Hypothalamus (tissue), 51 donors: ENCODE results near the gene ADGRF5.

Source experiments
- DNase-seq, 51 donors: peaks; one replicate each; lab custom pipeline; 2025; lab: John Stamatoyannopoulos, UW

Gene ADGRF5

DNA sequence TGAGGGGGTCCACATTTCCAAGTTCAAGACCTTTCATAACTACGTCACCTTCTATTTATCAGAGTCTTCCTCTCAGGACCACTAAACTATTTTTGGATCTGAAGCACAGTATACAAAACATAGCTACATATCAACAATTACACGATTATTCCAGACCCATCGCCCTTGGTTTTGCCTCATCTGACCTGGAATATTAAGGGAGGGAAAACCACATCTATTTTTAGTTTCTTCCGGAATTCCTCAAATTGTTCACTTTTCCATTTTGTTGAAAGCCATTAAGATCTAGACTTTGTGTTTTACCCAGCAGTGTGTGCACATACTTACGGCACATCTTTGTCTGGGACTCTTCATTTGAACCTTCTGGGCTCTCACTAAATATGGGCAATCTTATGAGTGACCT lies 12.0 kb upstream of the ADGRF5 start:
- no peak for DNase-seq

DNA sequence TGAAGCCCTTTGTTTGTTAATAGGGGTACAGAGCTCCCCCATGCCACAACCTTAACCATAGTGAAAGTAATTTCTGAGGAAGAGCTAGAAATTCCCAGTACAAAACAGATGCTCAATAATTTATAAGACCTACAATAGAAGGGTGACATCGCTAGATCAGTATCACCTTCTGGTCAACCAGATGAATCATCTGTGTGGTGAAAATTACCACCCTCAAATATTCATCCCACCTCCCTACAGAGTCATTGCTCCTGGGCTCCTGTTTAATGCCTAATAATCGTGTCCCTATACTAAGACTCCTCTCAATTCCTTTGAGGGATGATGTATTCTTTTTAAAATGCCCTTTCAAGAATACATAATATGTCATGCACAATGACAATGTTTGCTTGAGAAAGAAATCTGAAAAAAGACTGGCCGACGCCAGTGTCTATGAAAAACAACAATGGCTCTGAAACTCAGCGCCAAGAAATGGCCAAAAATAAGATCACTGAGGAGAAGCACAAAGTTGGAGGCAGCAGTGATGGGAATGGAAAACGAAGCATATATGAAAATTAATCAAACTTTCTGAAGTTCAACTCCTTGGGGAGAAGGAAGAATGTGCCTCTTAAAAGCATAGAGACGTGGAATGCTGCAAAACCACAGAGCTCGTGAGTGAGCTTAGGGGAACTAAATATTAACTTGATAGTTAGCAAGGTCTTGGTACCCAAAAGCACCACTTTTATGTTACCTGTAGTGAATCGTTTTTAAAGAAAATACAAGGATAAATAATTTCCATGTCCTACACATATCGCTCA lies 11.0 kb upstream of the ADGRF5 start:
- DNase-seq: no peak

DNA sequence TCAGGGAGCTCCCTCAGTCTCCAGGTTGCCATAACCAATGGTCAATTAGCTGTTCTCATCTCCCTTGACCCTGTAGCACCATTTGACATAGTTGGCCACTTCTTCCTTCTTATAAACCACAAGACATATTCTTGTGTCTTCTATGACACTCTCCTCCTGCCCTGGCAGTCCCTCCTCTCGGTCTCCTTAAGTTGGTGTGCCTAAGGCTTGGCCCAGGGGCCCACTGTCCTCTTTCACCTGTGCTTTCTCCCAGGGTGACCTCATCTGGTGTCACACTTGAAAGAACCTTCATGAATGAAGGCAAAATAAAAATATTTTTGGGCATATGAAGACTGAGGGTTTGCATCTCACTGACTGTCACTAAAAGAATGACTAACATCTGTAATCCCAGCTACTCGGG lies 9.7 kb upstream of the ADGRF5 start:
- DNase-seq: no peak

DNA sequence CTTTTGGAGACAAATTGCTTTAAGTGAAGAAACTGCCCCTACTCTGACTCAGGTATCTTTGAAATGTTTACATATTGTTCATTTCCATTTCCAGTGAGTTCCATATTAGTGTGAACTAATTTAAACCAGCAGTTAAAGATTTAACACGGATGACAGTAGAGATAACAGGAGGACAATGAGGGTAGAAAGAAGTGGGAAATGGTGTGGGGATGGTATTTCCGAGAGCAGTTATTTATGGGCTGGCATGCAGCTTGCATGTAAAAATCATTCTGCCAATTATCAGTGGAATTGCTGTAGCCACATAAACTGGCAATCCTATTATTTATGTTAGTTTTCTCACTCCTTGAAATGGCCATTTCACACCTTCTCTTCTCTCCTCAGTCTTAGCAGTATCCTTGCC lies 8.6 kb upstream of the ADGRF5 start:
- no peak for DNase-seq

DNA sequence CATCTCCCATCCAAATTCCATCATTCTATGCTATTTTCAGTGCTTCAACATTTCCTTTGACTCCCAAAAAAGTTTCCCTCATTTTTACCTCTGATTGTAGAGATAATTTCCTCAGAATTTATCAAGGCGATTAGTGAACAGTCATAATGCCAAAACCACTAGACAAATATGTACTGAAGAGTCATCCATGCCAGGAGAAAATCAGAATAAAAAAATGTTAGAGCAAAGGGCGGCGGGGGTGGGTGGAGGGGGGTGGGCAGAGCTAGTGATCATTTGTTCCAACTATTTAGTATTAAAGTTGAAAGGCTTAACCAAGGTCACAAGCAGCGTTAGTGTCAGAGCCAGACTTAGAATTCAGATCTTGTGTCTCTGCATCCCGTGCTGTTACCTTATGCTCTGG lies 5.3 kb upstream of the ADGRF5 start:
- no peak for DNase-seq

DNA sequence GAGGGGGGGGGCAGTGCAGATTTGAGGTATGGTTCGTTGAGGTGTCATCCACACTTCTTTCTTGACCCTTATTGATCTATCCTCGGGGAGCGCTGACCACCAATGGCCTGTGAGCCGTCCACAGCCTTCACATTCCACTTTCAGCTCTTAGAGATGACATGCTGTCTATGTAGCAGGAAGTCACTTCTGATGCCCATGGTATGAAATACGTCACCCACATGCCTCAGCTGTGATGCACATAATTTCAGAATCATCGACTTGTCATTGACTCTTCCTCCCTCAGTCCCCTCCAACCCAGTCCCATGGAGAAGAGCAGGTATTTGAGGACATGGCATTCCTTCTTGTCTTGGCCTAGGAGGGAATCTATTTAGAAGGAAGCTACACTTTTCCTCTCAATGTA lies 4.7 kb upstream of the ADGRF5 start:
- no peak for DNase-seq

DNA sequence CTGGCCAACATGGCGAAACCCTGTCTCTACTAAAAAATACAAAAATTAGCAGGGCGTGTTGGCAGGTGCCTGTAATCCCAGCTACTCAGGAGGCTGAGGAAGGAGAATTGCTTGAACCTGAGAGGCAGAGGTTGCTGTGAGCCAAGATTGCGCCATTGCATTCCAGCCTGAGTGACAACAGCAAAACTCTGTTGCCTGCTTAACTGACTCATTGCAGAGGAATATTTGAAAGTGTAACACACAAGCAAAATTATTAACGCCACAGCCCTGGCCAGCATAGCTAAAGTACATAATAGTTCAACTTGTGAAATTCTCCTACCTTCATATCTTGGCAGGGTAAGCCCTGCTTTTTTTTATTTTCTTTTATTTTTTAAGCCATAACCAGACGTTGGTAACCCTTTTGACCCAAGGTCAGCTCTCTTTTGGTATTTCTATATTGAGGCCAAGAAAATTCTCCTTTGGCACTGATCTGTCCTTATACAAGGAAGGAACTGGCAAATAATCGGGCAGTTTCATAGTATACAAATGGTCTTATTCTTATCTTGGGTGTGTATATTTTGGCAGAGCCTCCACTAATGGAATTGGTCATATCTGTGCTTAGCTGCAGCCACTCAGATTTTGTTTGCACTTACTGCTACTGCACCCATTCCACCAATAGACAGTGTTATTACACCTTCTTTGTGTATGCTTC lies 4.0 kb upstream of the ADGRF5 start:
- no peak for DNase-seq

DNA sequence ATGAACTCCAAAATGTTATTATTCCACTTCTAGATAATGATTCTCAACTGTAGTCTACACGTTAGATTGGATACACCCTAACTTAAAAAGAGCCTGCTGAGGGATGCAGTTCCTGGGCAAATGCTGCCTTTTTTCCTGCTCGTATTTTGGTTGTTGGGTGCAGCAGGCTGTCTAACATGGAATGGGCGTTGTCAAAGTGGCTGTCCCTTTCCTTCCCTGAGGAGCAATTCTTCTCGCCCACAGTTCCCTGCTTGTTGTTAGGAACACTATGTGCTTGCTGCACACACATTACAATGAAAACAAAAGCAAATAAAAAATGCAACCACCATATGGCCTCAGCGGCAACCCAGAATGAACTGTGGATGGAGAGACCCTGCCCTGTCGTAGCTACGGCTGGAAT lies 1.7 kb upstream of the ADGRF5 start:
- DNase-seq: no peak

DNA sequence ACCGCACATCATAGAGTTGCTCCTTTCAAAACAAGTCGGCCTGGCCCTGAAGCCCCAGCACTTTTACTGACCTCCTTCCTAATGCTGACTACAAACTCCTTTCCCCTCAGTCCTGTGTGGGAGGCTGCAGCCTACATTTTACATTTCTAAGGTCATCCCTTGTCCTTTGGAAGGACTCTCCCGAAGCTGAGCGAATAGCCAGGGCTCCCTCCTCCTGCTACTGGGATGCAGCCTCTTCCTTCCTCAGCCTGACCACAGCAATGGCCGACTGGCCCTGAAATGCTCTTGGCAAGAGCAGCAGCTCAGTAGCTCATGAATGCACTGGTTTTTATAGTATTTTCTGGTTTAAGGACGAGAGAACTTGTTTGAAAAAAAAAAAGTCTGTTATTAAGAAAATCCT lies 679 bp downstream of the ADGRF5 start:
- DNase-seq: no peak

DNA sequence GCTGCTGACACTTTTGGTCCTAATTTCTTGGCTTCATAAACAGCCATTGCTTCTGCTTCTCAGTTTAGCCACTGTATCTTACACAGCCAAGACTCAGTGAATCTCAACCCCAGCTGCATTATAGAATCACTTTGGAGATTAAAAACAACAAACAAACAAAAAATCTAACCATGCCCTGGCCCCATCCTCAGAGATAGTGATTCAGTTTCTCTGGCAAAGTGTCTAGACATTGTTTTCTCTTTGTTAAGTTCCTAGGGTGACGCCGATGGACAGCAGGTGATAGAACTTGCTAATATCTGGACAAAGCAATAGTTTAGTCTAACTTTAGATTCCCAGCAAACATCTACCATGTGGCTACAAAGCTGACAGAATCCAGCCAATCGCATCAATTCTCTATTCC lies 2.9 kb downstream of the ADGRF5 start:
- no peak for DNase-seq

DNA sequence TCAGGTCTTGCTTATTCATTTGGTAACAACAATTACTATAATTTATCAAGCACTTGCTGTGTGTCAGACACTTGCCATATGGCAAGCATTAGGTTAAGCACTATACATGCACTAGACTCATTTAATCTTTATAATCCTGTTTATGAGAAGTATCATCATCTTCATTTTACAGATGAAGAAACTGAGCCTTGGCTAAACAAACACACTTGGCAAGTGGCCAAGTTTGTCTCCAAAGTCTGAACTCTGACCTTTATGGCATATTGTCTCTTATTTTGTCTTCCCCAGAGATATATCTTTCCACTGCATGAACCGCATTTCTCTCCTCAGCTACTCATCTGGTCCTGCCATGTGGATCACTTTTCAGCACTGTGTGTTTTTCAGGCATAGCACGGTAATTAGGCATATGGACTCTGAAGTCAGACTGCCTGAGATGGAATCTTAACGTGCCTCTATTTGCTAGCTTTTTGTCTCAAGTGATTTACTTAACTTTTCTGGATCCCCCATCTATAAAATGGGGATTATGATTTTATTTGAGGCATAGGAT lies 4.7 kb downstream of the ADGRF5 start:
- no peak for DNase-seq

DNA sequence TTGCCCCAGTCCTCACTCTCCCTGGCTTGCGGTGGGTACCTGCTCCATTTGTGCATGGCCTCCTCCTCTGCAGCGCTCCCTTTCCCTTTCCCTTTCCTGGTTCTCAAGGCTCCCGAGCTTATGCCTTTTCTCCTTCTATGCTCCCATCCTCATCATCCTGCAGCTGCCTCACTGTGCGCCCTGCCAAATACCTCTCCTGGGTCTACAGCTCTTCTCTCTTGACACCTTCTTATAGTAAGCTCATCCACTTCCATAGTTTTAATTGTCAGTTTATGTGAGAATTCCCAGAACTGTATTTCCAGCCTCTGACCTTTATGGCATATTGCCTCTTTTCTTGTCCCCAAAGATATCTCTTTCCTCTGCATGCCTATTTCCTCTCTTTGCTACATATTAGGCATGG lies 5.9 kb downstream of the ADGRF5 start:
- no peak for DNase-seq

DNA sequence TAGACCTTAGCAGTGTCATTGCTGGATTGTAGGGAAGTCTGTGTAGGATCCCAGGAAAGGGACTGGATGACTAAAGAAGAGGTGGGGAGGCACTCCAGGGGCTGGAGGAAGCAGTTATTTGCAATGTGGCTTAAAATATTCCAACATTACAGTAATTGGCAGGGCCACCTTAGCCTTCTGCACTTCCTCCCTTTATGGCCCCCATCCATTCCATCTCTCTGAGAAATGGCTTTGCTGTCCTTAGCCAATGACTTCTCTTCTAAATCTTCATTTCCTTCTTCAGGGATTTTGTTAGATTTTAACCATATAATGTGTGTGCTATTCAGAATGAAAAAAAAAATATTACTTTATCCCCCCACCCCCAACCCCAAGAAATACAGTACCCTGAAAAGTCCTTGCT lies 6.4 kb downstream of the ADGRF5 start:
- DNase-seq: no peak

DNA sequence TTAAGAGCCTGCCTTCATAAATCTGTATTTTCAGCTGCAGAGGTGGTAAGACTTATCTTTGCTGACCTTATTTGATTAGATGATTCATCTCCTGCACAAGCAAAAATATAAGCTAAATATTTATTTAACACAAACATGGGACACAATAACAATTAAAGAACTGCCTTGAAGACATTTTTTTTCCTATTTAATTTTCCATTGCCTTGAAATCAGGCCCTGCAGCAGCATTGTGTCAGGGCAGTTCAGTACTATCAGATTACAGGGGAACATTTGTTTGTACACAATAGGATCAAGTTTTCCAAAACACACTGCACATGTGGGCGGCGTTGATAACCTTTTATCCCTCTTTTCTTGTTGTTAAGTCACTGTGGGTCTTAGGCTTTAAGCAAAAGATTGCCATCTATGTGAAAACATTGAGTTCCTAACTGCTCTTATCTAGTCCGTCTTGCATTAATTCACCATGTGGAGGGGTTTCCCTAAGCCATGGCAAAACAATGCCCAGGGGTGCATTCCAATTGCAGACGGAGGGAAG lies 7.4 kb downstream of the ADGRF5 start:
- DNase-seq: no peak

DNA sequence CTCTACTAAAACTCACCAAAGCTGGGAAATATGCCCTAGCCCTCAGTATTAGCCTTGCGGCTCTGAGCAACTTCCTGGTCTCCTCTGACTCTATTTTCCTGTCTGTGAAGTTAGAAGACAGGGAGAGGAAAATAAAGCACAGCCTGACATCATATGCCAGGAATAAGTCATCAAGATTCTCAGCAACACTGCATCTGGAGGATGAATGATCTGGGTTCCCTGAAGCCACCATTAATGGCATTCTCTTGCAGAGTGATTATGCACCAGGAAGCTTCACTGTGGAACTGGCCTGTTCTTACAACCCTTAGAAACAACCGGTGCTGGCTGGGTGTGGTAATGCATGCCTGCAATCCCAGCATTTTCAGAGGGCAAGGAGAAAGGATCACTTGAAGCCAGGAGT lies 12.4 kb downstream of the ADGRF5 start:
- no peak for DNase-seq

DNA sequence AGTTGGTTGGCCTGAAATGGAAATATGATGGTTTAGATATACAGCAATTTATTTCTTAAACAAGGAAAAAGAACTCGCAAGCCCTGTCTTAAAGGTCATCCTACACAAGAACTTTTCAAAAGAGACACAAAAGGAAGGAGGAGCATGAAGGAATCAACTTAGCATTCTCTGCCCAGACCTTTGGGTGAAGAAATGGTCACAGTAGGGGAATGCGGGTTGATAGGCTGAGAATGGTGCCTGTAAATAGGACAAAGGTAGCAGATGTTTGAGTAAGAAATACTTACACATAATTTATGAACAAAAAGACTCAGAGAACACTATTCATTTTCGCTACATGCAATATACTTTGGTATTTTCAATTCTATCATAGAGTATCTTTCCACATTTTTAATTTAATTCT lies 15.0 kb downstream of the ADGRF5 start:
- no peak for DNase-seq

DNA sequence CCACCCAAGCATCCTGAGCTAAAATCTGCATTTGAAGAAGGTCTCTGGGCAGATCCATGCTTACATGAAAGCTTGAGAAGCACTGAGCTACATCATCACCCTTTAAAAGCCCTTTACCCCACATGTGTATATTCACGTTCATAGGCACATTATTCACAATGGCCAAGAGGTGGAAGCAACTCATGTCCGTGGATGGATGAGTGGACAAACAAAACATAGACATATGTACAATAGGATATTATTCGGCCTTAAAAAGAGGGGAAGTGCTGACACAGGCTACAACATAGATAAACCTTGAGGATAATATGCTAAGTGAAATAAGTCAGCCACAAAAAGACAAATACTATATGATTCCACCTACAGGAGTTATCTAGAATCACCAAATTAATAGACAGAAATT lies 17.6 kb downstream of the ADGRF5 start:
- DNase-seq: no peak

DNA sequence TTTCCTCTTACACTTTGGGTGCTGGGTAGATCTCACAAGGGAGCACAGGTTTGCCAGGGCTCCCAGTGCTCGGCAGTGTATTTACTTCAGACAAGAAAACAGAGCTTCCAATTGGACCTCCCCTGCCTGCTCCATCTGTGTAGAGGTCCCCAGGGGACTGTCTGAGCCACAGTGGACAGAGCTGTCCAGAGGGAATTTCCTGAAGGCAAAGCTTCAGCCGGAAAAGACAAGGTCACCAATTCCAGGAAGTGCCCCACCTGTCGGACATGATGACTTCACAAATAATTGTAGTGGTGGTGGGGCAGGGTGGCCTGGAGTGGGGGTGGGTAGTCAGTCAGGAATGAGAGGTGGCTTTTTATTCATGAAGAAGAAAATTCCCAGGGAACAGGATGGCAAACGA lies 18.6 kb downstream of the ADGRF5 start:
- no peak for DNase-seq

DNA sequence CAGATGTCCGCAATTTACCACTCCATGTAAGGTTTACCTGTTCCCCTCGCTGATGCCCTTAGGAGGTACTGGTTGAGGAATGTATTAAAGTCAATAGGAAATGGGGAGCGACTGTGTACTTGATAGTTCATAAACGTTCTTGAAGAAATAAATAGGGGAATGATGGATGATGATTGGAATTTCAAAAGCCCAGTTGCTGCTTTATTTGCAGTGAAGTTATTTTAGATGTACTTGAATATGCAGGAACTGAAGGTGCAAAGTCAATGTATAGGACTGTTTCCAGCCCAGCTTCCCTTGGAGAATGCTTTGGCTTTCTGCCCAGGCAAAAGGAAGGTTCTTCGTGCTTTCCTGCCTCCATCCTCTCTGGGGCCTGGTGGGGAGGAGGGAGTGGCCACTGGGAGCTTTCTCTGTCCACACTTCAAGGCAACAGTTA lies 19.8 kb downstream of the ADGRF5 start:
- no peak for DNase-seq

DNA sequence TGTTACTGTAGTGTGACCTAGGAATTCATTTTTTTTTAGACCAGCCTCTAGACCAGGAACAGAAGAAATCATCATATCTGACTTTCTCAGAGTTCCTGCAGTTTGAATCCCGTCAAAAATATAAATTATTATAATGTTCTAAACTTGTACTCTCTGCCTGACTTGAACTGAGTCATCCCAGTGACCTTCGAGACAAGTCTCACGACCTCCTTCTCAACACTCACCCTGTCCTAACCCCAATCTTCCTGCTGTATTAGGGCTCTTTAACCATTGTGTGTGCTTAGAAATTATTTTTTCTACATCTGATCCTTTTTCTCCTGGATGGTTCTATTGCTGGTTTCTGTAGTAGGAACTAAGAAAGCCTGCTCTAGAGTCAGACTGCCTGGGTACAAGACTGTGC lies 21.5 kb downstream of the ADGRF5 start:
- no peak for DNase-seq

DNA sequence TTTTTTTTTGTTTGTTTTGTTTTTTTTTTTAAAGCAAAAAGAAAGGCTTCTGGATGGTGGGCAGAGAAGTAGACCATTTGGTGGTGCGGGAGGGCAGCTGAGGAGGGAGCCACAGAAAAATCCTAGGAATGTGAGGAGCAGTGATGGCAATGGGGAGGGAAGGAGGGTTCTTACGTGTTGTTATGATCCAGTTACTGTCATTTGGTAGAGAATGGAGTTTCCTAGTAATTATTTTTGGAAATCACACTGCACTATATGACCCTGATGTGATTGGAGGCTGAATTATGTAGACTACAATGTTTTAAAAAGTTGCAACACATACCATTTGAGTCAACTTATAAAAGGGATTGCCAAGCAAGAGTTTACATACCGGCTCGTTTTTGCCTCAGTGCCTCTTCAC lies 22.1 kb downstream of the ADGRF5 start:
- DNase-seq: no peak

DNA sequence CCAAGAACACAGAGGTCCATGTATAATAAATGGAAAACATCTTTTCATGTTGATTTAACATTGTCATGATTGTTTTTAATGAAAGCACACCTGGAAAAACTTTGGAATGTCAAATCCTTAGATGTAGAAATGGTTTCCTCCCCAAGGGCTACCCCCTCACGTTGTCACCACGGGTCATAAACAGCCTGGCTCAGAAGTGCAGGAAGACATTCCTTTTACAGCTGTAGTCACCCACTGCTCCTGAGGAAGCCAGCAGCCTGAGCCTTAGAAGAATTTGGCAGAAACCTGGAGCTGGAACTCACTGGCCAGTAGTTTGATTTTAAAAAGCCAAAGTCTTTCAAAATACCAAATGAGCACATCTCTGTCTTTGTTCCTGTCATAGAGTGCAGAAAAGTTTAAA lies 23.7 kb downstream of the ADGRF5 start:
- no peak for DNase-seq
